Astrocyte (in vitro differentiated cells and primary cell): Measurements from ENCODE around the gene IL21R. TPM values are rescaled to one million over a fixed set of nuclear protein-coding genes. Genes with fewer than 3 reads are reported as not detected.
A peak's percentile ranks its signal among the peaks of the same experiment; 100 is the strongest.

Source experiments
- DNase-seq: peaks from one replicate; pipeline ENCODE4 v3.0.0-alpha.2; 2010; ENCODE audit warnings: low read depth
- FAIRE-seq: peaks from 2 replicates; lab custom pipeline; 2011; peaks lifted over from hg19 to GRCh38; lab: Jason Lieb, UNC
- H2AFZ ChIP-seq: 2 replicates; pipeline ENCODE4 v1.6.0; 2012; ENCODE audit warnings: low read depth, low read length, inconsistent platforms
- H3K27ac ChIP-seq: 2 replicates; pipeline ENCODE4 v1.5.1; 2011; ENCODE audit warnings: low read depth, low read length, inconsistent platforms
- H3K27me3 ChIP-seq: 2 replicates; pipeline ENCODE4 v1.6.0; 2011; ENCODE audit warnings: low read length, inconsistent platforms; ENCODE audit not compliant: insufficient read depth
- H3K36me3 ChIP-seq: 2 replicates; pipeline ENCODE4 v1.5.1; 2011; ENCODE audit warnings: low read length, inconsistent platforms; ENCODE audit not compliant: insufficient read depth
- H3K4me1 ChIP-seq: 2 replicates; pipeline ENCODE4 v1.5.1; 2011; ENCODE audit warnings: low read length, inconsistent platforms; ENCODE audit not compliant: insufficient read depth
- H3K4me2 ChIP-seq: 2 replicates; pipeline ENCODE4 v1.6.0; 2012; ENCODE audit warnings: low read length, inconsistent platforms
- H3K4me3 ChIP-seq: 2 replicates; pipeline ENCODE4 v1.5.1; 2011; ENCODE audit warnings: low read depth, mild to moderate bottlenecking, low read length, inconsistent platforms; ENCODE audit not compliant: insufficient read depth
- H3K79me2 ChIP-seq: 2 replicates; pipeline ENCODE4 v1.6.0; 2012; ENCODE audit warnings: mild to moderate bottlenecking, low read length, inconsistent platforms; ENCODE audit not compliant: insufficient read depth
- H3K9ac ChIP-seq: 2 replicates; pipeline ENCODE4 v1.6.0; 2012; ENCODE audit warnings: mild to moderate bottlenecking, low read length, inconsistent platforms
- H3K9me3 ChIP-seq: 2 replicates; pipeline ENCODE4 v1.5.1; 2012; ENCODE audit warnings: low read depth, mild to moderate bottlenecking, low read length, inconsistent platforms; ENCODE audit not compliant: insufficient read depth
- H4K20me1 ChIP-seq: 2 replicates; pipeline ENCODE4 v1.6.0; 2012; ENCODE audit warnings: low read length, inconsistent platforms; ENCODE audit not compliant: insufficient read depth
- H3K27ac Mint-ChIP-seq: one replicate; pipeline ENCODE4 v1.8.0; 2021; ENCODE audit warnings: mild to moderate bottlenecking, mixed read lengths; ENCODE audit not compliant: unreplicated experiment
- H3K27me3 Mint-ChIP-seq: one replicate; pipeline ENCODE4 v1.8.0; 2021; ENCODE audit warnings: low read depth, mixed read lengths; ENCODE audit not compliant: unreplicated experiment
- H3K36me3 Mint-ChIP-seq: one replicate; pipeline ENCODE4 v1.8.0; 2021; ENCODE audit warnings: low read depth, mixed read lengths; ENCODE audit not compliant: unreplicated experiment
- H3K4me1 Mint-ChIP-seq: one replicate; pipeline ENCODE4 v1.8.0; 2021; ENCODE audit warnings: low read depth, mixed read lengths; ENCODE audit not compliant: unreplicated experiment
- H3K4me3 Mint-ChIP-seq: one replicate; pipeline ENCODE4 v1.8.0; 2021; ENCODE audit warnings: mild to moderate bottlenecking, moderate library complexity, mixed read lengths; ENCODE audit not compliant: unreplicated experiment
- H3K9me3 Mint-ChIP-seq: one replicate; pipeline ENCODE4 v1.8.0; 2021; ENCODE audit warnings: mild to moderate bottlenecking, mixed read lengths; ENCODE audit not compliant: unreplicated experiment
- EZH2 ChIP-seq: IDR thresholded peaks from 2 replicates; pipeline ENCODE4 v1.6.1; 2012; ENCODE audit warnings: mild to moderate bottlenecking, low read length, inconsistent platforms; ENCODE audit not compliant: insufficient read depth
- total RNA-seq: library from RNA; stranded (reverse); gene quantifications from 2 replicates; pipeline ENCODE4 v1.2.1, GENCODE V29; 2021
- TF ChIP-seq, protein P1 (sequence below): IDR thresholded peaks from 2 replicates; pipeline ENCODE4 v1.5.1; 2011; ENCODE audit warnings: low read depth, mild to moderate bottlenecking, inconsistent platforms, low read length, moderate library complexity; ENCODE audit not compliant: insufficient read depth

IL21R gene
- total RNA-seq, 1 donor from 2014 or later, result 1.8 TPM

DNA sequence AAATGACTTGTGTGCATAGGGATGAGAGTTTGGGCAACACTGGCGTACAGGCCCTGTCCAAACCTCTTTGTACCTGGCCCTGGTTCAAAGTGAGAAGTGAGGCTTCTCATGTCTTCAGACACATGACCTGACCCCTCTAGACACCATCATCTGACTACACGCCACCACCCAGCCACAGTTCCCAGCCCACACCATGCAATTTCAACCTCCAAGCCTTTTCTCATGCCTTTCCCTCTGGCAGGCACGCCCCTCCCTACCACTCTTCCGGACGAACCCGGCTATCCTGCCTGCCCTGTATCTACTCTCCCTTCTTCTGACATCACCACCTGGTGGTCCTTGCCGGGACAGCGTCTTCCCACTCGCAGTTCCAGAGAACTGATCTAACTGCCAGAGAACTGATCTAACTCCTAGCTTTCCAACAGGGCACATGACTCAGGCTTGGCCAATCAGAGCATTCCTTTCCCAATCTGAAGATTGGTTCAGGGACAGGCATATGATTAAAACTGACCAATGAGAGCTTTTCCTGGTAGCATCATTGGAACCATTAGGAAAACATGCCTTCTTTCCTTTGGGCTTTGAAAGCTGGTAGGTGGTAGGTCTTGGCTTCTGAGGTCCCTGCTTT lies 27.1 kb upstream of the IL21R start:
- peaks cover 4% of the 10 kb centered on the region for H3K9me3 Mint-ChIP-seq
- Histone ChIP-seq H3K9me3 (peaks cover 4% of the 10 kb centered on the region), H2AFZ (peak overlapping the region; percentile 55), H3K27ac (no peak overlapping the region), H3K79me2 (no peaks in the 10 kb centered on the region), H3K4me2 (peak overlapping the region; percentile 42), H4K20me1 (no peaks in the 10 kb centered on the region), H3K4me3 (no peak overlapping the region), H3K9ac (no peak overlapping the region), H3K27me3 (no peaks in the 10 kb centered on the region), H3K36me3 (no peaks in the 10 kb centered on the region), H3K4me1 (peaks cover 5% of the 10 kb centered on the region)
- no peaks in the 10 kb centered on the region for H3K36me3 Mint-ChIP-seq
- FAIRE-seq (peak; percentile 39), DNase-seq (peak; percentile 76)
- no peak overlapping the region for H3K27ac Mint-ChIP-seq
- no peaks in the 10 kb centered on the region for H3K27me3 Mint-ChIP-seq
- no peak for TF ChIP-seq EZH2
- TF ChIP-seq, protein P1, sequence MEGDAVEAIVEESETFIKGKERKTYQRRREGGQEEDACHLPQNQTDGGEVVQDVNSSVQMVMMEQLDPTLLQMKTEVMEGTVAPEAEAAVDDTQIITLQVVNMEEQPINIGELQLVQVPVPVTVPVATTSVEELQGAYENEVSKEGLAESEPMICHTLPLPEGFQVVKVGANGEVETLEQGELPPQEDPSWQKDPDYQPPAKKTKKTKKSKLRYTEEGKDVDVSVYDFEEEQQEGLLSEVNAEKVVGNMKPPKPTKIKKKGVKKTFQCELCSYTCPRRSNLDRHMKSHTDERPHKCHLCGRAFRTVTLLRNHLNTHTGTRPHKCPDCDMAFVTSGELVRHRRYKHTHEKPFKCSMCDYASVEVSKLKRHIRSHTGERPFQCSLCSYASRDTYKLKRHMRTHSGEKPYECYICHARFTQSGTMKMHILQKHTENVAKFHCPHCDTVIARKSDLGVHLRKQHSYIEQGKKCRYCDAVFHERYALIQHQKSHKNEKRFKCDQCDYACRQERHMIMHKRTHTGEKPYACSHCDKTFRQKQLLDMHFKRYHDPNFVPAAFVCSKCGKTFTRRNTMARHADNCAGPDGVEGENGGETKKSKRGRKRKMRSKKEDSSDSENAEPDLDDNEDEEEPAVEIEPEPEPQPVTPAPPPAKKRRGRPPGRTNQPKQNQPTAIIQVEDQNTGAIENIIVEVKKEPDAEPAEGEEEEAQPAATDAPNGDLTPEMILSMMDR, result peak; percentile 58
- H3K4me1 Mint-ChIP-seq, result peaks cover 10% of the 10 kb centered on the region
- H3K4me3 Mint-ChIP-seq, result no peak overlapping the region

DNA sequence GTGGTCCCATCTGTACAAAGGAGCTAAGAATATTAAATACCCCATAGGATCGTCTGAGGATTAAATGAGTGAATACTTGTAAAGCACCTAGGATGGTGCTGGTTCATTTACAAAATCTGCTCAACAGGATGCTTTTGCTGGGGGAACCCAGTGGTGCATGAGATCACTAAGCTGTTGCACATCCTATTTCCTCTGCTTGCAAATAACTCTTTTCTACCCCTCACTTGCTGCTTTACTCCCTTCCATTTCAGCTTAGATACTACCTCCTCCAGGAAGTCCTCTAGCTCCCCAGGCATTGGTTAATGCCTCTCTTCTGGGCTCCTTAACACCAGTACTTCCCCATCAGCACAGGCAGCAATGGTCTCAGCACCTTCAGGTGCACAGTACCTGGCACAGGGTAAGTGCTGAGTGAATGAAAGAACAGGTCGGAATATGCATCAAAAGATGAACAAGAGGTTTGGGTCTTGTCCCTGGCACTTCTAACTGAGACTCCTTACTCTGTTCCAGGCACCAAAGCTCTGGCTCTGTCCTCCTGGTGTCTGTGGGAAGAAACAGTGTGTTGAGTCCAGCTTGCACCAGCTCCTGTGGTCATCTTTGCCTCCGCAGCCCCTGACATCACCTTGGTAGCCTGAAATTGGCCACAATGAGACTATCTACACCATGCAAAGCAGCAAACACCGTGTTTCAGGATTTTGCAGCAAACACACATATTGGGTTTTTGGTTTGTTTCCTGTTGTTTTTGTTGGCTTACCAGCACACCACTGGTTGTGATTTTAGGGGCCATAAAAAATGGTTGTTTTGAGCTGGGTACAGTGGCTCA lies 24.1 kb upstream of the IL21R start:
- H3K4me3 Mint-ChIP-seq, result no peak overlapping the region
- TF ChIP-seq EZH2, result no peak
- TF ChIP-seq, protein P1, result no peak
- no peak for DNase-seq
- Histone ChIP-seq H3K4me1 (peaks cover 5% of the 10 kb centered on the region), H3K79me2 (no peaks in the 10 kb centered on the region), H2AFZ (no peak overlapping the region), H3K4me2 (no peak overlapping the region), H3K4me3 (no peak overlapping the region), H3K27ac (no peak overlapping the region), H3K9ac (no peak overlapping the region), H3K27me3 (no peaks in the 10 kb centered on the region), H3K36me3 (no peaks in the 10 kb centered on the region), H3K9me3 (peaks cover 4% of the 10 kb centered on the region), H4K20me1 (no peaks in the 10 kb centered on the region)
- no peak overlapping the region for H3K27ac Mint-ChIP-seq
- FAIRE-seq, result no peak
- H3K27me3 Mint-ChIP-seq, result peaks cover 10% of the 10 kb centered on the region
- no peaks in the 10 kb centered on the region for H3K9me3 Mint-ChIP-seq
- no peaks in the 10 kb centered on the region for H3K36me3 Mint-ChIP-seq
- peaks cover 10% of the 10 kb centered on the region for H3K4me1 Mint-ChIP-seq
